T-helper 22 cell (primary cell): ENCODE data around the gene EYA4.

Source experiments
- DNase-seq: peaks from one replicate; pipeline ENCODE4 v3.0.0-alpha.2; 2020; ENCODE audit warnings: low read depth

The EYA4 gene, protein sequence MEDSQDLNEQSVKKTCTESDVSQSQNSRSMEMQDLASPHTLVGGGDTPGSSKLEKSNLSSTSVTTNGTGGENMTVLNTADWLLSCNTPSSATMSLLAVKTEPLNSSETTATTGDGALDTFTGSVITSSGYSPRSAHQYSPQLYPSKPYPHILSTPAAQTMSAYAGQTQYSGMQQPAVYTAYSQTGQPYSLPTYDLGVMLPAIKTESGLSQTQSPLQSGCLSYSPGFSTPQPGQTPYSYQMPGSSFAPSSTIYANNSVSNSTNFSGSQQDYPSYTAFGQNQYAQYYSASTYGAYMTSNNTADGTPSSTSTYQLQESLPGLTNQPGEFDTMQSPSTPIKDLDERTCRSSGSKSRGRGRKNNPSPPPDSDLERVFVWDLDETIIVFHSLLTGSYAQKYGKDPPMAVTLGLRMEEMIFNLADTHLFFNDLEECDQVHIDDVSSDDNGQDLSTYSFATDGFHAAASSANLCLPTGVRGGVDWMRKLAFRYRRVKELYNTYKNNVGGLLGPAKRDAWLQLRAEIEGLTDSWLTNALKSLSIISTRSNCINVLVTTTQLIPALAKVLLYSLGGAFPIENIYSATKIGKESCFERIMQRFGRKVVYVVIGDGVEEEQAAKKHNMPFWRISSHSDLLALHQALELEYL

GRCh38 chr6:133241086-133241900 lies at the start of gene EYA4:
Gene EYA4 (plus strand): TSS chr6:133241357. CDS start chr6:133274781, 33,424 bp downstream.
- no peak for DNase-seq

- no peak for DNase-seq
Observed at GRCh38 chr6:133193396-133193795, 47.8 kb upstream of the EYA4 start.

DNA sequence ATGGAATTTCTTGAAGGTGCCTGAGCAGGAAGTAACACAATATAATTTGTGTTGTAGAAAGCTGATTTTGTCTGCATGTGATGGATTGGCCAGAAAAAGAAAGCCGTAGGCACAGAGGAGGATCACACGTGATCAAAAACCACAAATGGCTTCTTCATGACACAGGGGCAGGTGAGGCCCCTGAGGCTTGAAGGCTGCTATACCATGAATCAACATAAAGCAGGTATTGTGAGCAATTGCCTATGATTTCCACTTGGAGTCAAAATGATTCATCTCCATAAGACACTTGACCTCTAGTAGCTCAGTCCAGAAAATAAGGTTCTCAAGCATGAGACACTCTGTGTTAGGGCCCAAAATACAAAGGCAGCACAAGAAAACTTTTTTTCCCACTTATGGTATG lies 42.4 kb upstream of the EYA4 start:
- no peak for DNase-seq

GRCh38 chr6:133201231-133201630 lies 39.9 kb upstream of the EYA4 start:
- no peak for DNase-seq

DNA sequence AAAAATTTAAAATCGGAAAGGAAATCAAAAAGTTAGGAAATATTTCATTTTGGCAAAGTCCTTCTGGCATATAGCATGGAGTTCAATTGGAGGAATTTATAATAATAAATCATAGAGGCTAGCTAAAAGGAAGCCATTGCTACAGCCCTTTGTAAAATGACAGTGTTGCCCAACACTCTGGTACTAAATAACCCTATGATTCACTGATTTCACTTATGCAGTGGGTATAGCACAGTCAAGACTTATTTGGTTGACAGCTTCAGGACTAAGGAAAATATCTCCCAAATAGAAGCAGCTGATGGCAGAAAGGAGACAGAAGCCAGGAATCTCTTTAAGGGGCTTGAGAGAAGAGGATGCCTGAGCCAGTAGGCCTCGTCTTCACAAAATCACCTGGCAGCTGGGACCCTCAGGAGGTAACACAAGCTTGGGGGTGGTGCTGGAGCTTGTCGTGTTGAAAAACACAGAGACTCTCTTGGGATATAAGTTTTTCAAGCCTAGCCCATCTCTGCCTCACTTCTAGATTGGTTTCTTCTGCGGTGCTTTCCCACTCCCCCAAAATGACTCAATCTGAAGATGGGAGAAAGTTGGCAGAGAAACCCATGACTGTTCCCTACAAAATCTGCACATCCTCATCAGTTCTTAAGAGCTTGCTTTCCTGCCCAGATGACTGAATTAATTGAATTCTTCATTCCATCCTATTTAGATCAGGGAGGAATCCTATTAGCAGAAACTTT lies 38.4 kb upstream of the EYA4 start:
- DNase-seq, result no peak

GRCh38 chr6:133203344-133203697 lies 37.8 kb upstream of the EYA4 start:
- DNase-seq, result no peak

DNA sequence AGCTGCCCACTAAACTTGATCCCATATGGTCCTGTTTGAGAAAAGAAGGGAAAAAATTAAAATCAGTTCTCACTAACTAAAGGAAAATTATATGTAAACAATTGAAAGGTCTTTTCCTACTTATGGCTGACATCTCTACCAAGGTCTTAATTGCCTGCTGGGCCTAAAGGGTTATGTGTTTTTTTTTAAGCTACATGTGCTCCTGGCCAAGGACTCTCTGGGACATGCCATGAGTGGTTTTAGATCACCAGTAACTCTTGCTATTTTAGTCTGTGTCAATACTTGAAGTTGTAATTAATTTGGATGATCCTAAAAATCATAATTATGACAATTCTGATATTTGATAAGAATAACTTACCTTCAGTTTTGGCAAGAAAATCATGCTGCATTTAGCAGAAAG lies 35.9 kb upstream of the EYA4 start:
- no peak for DNase-seq

DNA sequence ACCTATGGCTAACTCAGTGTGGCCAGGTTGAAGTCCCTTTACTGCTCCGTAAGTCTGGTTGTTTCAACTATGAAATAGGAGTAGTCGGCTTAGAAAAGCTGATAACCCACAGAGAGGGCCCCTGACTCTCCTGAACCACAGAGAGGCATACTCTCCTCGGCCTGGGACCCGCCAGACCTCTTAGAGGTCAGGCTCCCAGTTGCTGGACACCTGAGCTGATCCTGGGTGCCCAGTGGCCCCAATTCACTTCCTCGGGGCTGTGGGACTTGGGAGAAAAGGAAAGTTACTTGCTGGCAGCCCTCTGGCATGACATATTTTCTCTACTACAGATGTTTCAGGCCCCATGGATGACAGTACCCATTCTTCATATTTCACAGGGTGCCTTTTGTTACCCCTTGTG lies 34.2 kb upstream of the EYA4 start:
- no peak for DNase-seq

GRCh38 chr6:133207754-133208153 lies 33.4 kb upstream of the EYA4 start:
- DNase-seq, result no peak

DNA sequence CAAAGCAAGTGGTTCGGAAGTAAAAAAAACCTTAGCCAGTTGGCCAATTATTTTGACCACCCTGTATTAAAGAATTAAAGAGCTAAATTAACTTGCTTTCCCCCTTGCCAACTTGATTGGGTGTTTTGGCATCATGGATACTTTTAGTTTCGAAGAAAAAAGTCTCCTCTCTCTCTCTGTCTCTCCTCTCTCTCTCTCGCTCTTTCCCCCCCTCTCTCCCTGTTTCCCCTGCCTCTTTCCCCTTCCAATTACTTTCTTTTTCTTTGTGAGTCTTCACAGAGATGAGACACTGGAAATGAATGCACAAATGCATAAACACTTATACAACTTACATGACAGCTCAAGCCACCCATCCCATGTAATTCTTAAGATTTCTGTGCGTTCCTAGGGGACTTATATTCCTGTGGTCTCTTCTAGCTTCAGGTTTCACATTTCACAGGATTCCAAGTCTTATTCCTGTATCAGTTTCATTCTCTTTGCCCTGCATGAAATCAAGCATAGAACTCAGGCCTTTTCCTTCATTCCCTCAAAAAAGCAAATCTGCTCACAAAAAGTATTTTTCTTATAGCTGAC lies 32.9 kb upstream of the EYA4 start:
- DNase-seq, result no peak

DNA sequence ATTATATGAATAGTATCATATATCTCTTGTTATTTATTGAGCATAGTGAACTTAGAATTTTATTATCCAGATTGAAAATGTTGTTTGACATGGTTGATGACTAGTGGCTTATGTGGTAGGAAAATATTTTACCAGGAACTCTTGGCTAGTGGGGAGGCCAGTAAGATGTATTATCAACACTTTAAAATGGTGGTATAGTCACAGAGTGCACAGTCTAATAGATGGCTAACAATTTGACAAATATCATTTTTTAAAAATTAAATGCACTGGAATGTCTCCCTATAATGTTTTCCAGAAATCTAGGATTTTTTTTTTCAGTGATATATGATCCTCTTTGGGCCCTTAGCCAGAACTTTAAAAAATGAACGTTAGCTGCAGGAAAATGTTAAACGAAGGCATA lies 26.9 kb upstream of the EYA4 start:
- DNase-seq, result no peak

GRCh38 chr6:133218852-133219251 lies 22.3 kb upstream of the EYA4 start:
- no peak for DNase-seq

DNA sequence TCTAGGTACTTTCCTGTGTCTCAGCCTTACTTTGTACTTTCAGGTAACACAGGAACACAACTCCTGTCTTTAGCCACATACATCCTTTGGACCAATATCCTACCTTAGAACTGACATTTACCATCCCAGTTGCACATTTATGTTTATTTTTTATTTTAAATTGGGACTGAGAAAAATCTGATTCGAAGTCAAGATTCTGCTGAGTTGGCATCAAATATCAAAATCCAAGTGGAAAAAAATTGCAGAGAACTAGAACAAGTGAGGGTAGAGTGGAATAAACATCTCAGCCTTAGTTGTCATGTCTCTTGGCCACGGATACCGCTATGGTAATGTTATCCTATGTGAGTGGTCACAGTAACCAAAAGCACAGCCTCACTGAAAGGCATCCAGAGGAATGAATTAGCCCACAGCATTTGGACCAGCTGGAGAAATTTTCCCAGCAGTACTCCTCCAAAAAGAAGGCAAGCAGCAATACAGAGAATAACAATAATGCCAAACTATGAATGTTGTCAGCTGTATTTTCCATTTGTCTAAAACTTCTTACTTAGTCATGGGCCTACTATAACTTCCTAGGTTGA lies 17.6 kb upstream of the EYA4 start:
- DNase-seq, result no peak

GRCh38 chr6:133225560-133225959 lies 15.6 kb upstream of the EYA4 start:
- no peak for DNase-seq

GRCh38 chr6:133227344-133227743 lies 13.8 kb upstream of the EYA4 start:
- DNase-seq, result no peak

GRCh38 chr6:133230052-133230451 lies 11.1 kb upstream of the EYA4 start:
- no peak for DNase-seq

DNA sequence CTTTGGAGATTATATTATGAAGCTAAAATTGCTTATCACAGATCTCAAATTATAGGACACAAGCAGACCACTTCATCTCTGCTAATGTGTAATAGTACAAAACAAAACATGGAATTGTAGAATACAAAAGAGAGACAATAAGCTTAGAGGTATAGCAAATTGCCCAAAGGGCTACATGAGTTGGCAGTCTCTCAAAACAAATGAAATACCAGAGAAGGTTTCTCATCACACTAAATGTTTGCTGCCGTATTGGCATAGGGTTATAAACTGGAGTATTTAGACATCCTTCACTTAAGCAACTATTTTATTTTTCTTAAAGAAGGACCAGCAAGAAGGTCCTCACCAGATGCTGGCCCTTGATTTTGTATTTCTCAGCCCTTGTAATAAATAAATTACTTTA lies 5.9 kb upstream of the EYA4 start:
- no peak for DNase-seq

GRCh38 chr6:133236932-133237331 lies 4.2 kb upstream of the EYA4 start:
- DNase-seq, result no peak

DNA sequence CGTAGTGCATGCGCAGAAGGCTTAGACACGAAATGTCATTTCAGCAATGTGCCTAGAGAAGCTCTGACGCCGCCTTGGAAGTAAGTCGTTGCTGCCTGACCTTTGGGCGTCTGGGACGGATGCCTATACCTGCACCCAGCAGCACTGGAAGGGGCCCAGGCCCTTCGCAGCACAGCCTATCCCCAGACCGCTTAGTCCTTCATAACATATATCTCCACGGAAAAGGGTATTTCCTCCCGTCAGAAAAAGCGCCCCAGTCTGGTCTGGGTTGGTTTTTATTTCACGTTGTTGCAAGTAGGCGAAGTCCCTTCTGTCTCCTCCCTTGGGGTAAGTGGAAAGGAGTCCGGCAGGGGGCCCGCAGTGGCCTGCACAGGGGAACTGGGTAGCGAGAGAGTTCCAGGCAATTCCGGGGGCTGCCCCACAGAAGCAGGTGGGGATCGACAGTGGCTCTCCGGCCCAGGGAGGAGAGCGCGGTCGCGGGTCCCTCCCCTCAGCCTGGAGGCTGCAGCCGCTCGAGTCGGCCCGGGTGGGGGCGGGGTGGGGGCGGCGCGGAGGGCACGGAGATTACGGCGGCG lies 559 bp upstream of the EYA4 start:
- no peak for DNase-seq

DNA sequence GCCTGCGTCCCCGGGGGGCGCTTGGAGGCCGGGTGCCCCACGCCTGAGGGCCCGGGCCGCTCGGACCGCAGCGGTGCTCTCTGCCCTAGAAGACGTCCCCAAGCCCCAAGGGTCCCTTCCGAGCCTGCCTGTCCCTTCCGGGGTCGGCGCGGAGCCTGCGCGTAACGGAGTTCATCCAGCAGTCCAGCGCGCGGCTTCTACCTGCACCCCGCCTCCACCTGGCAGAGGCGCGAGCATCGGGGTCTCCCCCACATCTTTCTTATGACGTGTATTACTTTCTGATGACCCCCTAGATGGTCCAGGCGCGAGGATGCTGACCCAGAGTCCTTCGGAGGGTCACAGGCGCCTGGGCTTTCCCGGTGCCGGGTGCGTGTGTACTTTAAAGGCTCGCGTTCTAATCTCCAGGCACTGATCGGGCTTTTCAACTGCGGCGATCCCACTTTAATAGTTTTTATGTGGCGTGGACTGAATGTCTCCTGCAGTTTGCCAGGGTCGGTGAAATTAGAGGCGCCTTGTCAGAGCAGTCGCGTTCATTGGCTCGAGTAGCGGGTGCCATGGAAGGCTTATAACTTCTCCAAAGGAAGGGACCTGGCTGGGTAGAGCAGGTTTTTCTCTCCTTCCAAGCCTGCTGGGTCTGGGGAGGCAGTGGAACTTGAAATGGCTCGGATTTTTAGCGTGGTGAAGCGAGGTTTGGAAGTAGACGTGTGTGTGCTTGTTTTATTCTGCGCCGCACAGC lies 912 bp downstream of the EYA4 start:
- DNase-seq, result no peak
